Bronchial epithelial cell (primary cell): Measurements from ENCODE around the gene MEIS1. TPM values are rescaled to one million over a fixed set of nuclear protein-coding genes. Genes with fewer than 3 reads are reported as not detected.

ENCODE experiments used
- DNase-seq: peaks from one replicate; pipeline ENCODE4 v3.0.0-alpha.2; 2010; ENCODE audit warnings: low read depth
- FAIRE-seq: peaks from 2 replicates; lab custom pipeline; 2011; peaks lifted over from hg19 to GRCh38; lab: Jason Lieb, UNC
- H3K27me3 ChIP-seq: 2 replicates; pipeline ENCODE4 v1.5.1; 2011; ENCODE audit warnings: low read length; ENCODE audit not compliant: control insufficient read depth, insufficient read depth
- H3K36me3 ChIP-seq: 2 replicates; pipeline ENCODE4 v1.5.1; 2011; ENCODE audit warnings: low read length; ENCODE audit not compliant: control insufficient read depth, insufficient read depth
- H3K4me3 ChIP-seq: 2 replicates; pipeline ENCODE4 v1.5.1; 2011; ENCODE audit warnings: mild to moderate bottlenecking, low read depth, low read length, control low read depth
- CTCF ChIP-seq: IDR thresholded peaks from 2 replicates; pipeline ENCODE4 v1.5.1; 2011; ENCODE audit warnings: mild to moderate bottlenecking, moderate library complexity, low read length, control low read depth, inconsistent platforms; ENCODE audit not compliant: insufficient read depth, severe bottlenecking
- total RNA-seq: library from RNA; depleted of rRNA; stranded (reverse); fragments of >200 nt; gene quantifications from 2 replicates; pipeline ENCODE4 v1.2.1, GENCODE V29; 2014

MEIS1 gene
- total RNA-seq, 1 donor from 2014 or later: 28.4 TPM

GRCh38 chr2:66523377-66523969, 88.5 kb downstream of the MEIS1 start:
- no peak for DNase-seq
- TF ChIP-seq CTCF: no peak
- peaks cover 3% of the 10 kb centered on the region for H3K36me3 ChIP-seq
- no peaks in the 10 kb centered on the region for H3K27me3 ChIP-seq
- H3K4me3 ChIP-seq: no peak overlapping the region
- no peak for FAIRE-seq

GRCh38 chr2:66523990-66524389, 89.1 kb downstream of the MEIS1 start:
- no peak overlapping the region for H3K4me3 ChIP-seq
- H3K36me3 ChIP-seq: peaks cover 3% of the 10 kb centered on the region
- no peak for FAIRE-seq
- no peak for DNase-seq
- no peak for TF ChIP-seq CTCF
- H3K27me3 ChIP-seq: no peaks in the 10 kb centered on the region

- H3K27me3 ChIP-seq: no peaks in the 10 kb centered on the region
Observed at GRCh38 chr2:66525606-66526005, 90.7 kb downstream of the MEIS1 start.

GRCh38 chr2:66526180-66526579, 91.3 kb downstream of the MEIS1 start:
- Histone ChIP-seq H3K27me3 (no peaks in the 10 kb centered on the region), H3K4me3 (no peak overlapping the region), H3K36me3 (peaks cover 2% of the 10 kb centered on the region)
- no peak for TF ChIP-seq CTCF
- DNase-seq (no peak), FAIRE-seq (no peak)

More at GRCh38 chr2:66525606-66526005, 90.7 kb downstream of the MEIS1 start:
- no peak for TF ChIP-seq CTCF
- H3K36me3 ChIP-seq: peaks cover 2% of the 10 kb centered on the region
- no peak overlapping the region for H3K4me3 ChIP-seq
- DNase-seq (no peak), FAIRE-seq (no peak)

GRCh38 chr2:66528974-66529724, 94.2 kb downstream of the MEIS1 start:
- DNase-seq (no peak), FAIRE-seq (no peak)
- no peak for TF ChIP-seq CTCF
- peaks cover 2% of the 10 kb centered on the region for H3K36me3 ChIP-seq
- H3K27me3 ChIP-seq: no peaks in the 10 kb centered on the region
- H3K4me3 ChIP-seq: no peak overlapping the region
